NCI-H1092 (cell line): ENCODE data around the gene NTPCR.

Experiments used
- DNase-seq: peaks from one replicate; lab custom pipeline; 2025; lab: John Stamatoyannopoulos, UW

Gene NTPCR

GRCh38 chr1:232962761-232963745, 12.6 kb downstream of the NTPCR start:
- DNase-seq = no peak

- DNase-seq = no peak
Observed at GRCh38 chr1:232964601-232965000, 14.2 kb downstream of the NTPCR start.

GRCh38 chr1:232965124-232965911, 14.9 kb downstream of the NTPCR start:
- no peak for DNase-seq

- no peak for DNase-seq
Observed at GRCh38 chr1:232965912-232966217, 15.5 kb downstream of the NTPCR start.

- DNase-seq = no peak
Observed at GRCh38 chr1:232966663-232967062, 16.3 kb downstream of the NTPCR start.

- no peak for DNase-seq
Observed at GRCh38 chr1:232968391-232968790, 18.0 kb downstream of the NTPCR start.

- no peak for DNase-seq
Observed at GRCh38 chr1:232968965-232969364, 18.6 kb downstream of the NTPCR start.

- DNase-seq = no peak
Observed at GRCh38 chr1:232969799-232970198, 19.4 kb downstream of the NTPCR start.

- DNase-seq = no peak
Observed at GRCh38 chr1:232970508-232970907, 20.1 kb downstream of the NTPCR start.

GRCh38 chr1:232973652-232974611, 23.5 kb downstream of the NTPCR start:
- no peak for DNase-seq

GRCh38 chr1:232974971-232975370, 24.6 kb downstream of the NTPCR start:
- no peak for DNase-seq

- no peak for DNase-seq
Observed at GRCh38 chr1:232978091-232978634, 27.8 kb downstream of the NTPCR start.

- DNase-seq = no peak
Observed at GRCh38 chr1:232978815-232979214, 28.4 kb downstream of the NTPCR start.

GRCh38 chr1:232979558-232979957, 29.1 kb downstream of the NTPCR start:
- DNase-seq = no peak

- no peak for DNase-seq
Observed at GRCh38 chr1:232980355-232980978, 30.1 kb downstream of the NTPCR start.

GRCh38 chr1:232980986-232981560, 30.7 kb downstream of the NTPCR start:
- DNase-seq = no peak

GRCh38 chr1:232982238-232982944, 32.0 kb downstream of the NTPCR start:
- DNase-seq = no peak

- DNase-seq = no peak
Observed at GRCh38 chr1:232983375-232983774, 33.0 kb downstream of the NTPCR start.

- no peak for DNase-seq
Observed at GRCh38 chr1:232983817-232984567, 33.6 kb downstream of the NTPCR start.
